GM12892 (cell line): ENCODE data around the gene CUL9. TPM values are rescaled to one million over a fixed set of nuclear protein-coding genes. Genes with fewer than 3 reads are reported as not detected.
"Not testable (repeated sequence)": the region's sequence is repeated elsewhere in the genome, so short reads cannot be mapped to it uniquely, and the experiment has no call there.

Source experiments
- DNase-seq: peaks from one replicate; pipeline ENCODE4 v3.0.0; 2011; ENCODE audit not compliant: insufficient read length
- FAIRE-seq: peaks from 2 replicates; lab custom pipeline; 2011; peaks lifted over from hg19 to GRCh38; lab: Jason Lieb, UNC
- POLR2A ChIP-seq: IDR thresholded peaks from 2 replicates; pipeline ENCODE4 v1.6.1; 2011; ENCODE audit warnings: low read depth, low read length, control low read depth
- POLR2AphosphoS5 ChIP-seq: IDR thresholded peaks from 2 replicates; pipeline ENCODE4 v1.6.1; 2011; ENCODE audit warnings: low read depth, low read length, control low read depth
- TAF1 ChIP-seq: IDR thresholded peaks from 2 replicates; pipeline ENCODE4 v1.6.1; 2011; ENCODE audit warnings: low read depth, mild to moderate bottlenecking, control low read depth, low read length, borderline replicate concordance
- polyA plus RNA-seq: library from polyadenylated mRNA; unstranded; fragments of >200 nt; gene quantifications from one replicate; pipeline ENCODE4 v1.2.1, GENCODE V29; 2012; ENCODE audit warnings: missing spikeins, inconsistent platforms; ENCODE audit not compliant: missing spikeins

The CUL9 gene
- polyA plus RNA-seq = 29.6 TPM

DNA sequence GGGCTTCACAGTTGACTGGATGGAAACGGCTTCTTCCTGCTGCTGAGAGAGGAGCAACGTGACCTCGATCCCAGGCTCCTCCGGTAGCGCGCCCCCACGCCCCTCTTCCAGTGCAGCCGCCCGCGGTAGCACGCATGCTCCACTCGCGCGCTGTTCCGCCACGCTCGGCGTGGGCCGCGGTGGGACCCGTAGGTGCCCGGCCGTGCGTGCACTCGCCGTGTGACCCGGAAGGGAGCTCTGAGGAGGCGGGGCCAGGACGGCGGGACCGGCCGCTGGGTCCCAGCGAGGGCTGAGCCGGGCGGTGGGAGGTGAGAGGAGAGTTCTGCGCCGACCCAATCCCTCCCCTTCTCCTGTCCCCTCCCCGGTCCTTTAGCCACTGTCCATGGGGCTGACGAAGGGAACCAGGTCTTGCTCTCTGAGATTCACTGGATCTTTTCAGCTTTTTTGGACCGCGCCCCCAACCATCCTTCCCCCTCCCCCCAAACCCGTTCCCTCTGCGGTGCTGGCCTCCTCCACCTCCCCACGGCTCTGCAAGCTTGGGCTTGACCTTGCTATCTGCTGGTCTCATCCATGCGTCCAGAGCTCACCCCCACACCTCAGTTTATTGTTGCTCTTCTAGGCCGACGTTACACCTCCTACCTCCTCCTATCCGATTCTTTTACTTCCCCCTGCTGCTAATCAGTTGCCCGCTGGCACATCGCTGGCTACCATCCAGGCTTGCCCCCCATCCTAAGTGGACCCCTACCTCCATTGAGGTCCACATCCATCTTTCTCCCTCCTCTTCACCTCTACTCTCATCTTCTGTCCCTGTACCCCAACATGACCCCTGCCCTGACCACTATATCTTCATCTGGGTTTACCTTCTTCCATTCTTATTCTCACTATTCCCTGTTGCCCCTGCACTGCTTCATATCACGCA, at the start of gene CUL9:
TSS of gene CUL9 (plus strand) at position 255 of the 919 bp plus-strand sequence. CDS start 2,115 bp downstream, outside the sequence.
- peak; percentile 98 for FAIRE-seq
- TF ChIP-seq POLR2A = peak; percentile 86
- peak; percentile 38; the same call in 1 of the 2 replicates for TF ChIP-seq TAF1
- TF ChIP-seq POLR2AphosphoS5 = peak; percentile 93
- peak; percentile 94 for DNase-seq

- DNase-seq (no peak), FAIRE-seq (no peak)
- TF ChIP-seq POLR2A = no peak
- no peak for TF ChIP-seq TAF1
- no peak for TF ChIP-seq POLR2AphosphoS5
Measured at GRCh38 chr6:43138267-43138666, 43.7 kb upstream of the CUL9 start.

DNA sequence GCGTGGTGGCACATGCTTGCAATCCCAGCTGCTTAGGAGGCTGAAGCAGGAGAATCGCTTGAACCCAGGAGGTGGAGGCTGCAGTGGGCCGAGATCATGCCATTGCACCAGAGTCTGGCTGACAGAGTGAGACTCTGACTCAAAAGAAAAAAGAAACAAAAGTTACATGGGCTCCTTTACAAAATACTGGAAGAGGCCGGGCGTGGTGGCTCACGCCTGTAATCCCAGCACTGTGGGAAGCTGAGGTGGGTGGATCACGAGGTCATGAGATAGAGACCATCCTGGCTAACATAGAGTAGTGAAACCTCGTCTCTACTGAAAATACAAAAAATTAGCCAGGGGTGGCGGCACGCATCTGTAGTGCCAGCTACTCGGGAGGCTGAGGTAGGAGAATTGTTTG, 42.0 kb upstream of the CUL9 start:
- FAIRE-seq, DNase-seq: not testable (repeated sequence)

DNA sequence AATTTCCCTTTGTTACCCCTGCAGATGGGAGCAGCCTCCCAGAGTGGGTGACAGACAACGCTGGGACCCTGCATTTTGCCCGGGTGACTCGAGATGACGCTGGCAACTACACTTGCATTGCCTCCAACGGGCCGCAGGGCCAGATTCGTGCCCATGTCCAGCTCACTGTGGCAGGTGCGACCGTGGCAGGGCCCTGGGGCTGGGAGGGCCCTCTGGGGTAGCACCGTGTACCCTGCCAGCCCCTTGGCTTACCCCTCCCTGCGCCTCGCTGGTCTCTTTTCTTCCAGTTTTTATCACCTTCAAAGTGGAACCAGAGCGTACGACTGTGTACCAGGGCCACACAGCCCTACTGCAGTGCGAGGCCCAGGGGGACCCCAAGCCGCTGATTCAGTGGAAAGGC, 40.4 kb upstream of the CUL9 start:
- DNase-seq (no peak), FAIRE-seq (no peak)
- TF ChIP-seq POLR2A = no peak
- no peak for TF ChIP-seq POLR2AphosphoS5
- no peak for TF ChIP-seq TAF1

DNA sequence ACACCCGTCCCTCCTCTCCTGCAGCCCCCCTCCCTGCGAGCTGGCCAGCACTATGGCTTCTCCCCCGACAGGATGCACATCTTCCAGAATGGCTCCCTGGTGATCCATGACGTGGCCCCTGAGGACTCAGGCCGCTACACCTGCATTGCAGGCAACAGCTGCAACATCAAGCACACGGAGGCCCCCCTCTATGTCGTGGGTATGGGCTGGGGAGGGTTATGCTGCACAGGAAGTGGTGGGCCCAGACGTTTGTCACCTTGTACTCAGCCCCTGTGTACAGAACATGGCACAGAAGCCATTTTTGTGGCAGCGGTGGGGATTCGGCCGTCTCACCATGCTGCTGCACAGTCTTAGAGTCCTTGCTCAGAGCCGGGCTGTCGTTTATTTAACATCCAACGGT, 39.9 kb upstream of the CUL9 start:
- DNase-seq (no peak), FAIRE-seq (no peak)
- TF ChIP-seq TAF1 (no peak), POLR2AphosphoS5 (no peak), POLR2A (no peak)

DNA sequence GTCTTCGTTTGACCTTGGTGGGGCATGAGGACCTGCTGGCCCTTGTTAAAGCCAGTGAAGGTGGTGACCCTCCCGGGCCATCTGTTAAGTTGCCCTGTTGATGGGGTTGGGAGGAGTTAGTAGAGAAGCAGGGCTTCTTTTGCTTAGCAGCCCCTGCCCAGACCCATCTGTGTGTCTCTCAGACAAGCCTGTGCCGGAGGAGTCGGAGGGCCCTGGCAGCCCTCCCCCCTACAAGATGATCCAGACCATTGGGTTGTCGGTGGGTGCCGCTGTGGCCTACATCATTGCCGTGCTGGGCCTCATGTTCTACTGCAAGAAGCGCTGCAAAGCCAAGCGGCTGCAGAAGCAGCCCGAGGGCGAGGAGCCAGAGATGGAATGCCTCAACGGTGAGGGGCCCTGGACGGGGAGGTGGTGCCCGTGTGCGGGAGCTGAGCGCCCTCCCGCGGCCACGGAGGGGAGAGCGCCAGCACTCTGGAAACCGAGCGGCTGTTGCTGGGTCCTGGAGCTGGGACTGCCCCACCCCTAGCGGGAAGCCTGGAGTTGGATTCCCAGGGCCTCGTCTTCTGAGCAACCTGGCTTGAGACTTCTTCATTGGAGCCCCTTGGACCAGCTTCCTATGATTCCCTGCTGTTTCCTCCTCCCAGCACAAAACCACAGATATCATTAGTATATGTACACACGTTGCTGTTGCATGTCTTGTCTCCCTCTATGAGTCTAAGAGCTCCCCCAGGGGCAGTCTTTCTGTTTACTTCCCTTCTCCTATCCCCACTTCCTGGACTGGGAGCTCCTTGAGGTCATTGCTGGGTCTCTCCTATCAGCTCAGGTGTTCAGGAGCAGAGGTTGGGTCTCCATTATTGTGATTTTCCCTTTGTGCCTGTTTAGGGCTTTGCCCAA, 38.5 kb upstream of the CUL9 start:
- TF ChIP-seq TAF1 (no peak), POLR2AphosphoS5 (no peak), POLR2A (no peak)
- DNase-seq = peak; percentile 94
- peak; percentile 79 for FAIRE-seq

GRCh38 chr6:43144879-43145278, 37.1 kb upstream of the CUL9 start:
- FAIRE-seq (no peak), DNase-seq (no peak)
- TF ChIP-seq TAF1 (no peak), POLR2AphosphoS5 (no peak), POLR2A (no peak)

DNA sequence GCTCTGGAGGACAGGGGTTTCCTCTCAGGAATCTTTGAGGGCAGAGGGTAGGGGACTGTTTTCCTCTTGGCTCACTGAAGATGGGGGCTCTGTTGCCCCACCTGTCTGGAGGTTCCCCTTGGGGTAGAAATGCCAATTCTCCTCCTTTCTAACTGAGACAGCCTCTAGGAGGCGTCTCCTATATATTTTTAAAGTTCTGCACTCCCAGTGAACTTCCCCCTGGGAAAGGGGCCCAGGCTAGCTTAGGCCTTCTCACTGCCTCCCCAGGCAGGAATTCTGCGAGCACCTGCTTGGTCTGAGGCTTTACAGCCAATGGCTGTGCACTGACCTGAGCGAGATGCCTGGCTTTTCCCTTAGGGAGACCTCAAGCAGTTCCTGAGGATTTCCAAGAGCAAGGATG, 35.7 kb upstream of the CUL9 start:
- no peak for DNase-seq
- TF ChIP-seq TAF1 = no peak
- no peak for TF ChIP-seq POLR2A
- no peak for TF ChIP-seq POLR2AphosphoS5
- no peak for FAIRE-seq

DNA sequence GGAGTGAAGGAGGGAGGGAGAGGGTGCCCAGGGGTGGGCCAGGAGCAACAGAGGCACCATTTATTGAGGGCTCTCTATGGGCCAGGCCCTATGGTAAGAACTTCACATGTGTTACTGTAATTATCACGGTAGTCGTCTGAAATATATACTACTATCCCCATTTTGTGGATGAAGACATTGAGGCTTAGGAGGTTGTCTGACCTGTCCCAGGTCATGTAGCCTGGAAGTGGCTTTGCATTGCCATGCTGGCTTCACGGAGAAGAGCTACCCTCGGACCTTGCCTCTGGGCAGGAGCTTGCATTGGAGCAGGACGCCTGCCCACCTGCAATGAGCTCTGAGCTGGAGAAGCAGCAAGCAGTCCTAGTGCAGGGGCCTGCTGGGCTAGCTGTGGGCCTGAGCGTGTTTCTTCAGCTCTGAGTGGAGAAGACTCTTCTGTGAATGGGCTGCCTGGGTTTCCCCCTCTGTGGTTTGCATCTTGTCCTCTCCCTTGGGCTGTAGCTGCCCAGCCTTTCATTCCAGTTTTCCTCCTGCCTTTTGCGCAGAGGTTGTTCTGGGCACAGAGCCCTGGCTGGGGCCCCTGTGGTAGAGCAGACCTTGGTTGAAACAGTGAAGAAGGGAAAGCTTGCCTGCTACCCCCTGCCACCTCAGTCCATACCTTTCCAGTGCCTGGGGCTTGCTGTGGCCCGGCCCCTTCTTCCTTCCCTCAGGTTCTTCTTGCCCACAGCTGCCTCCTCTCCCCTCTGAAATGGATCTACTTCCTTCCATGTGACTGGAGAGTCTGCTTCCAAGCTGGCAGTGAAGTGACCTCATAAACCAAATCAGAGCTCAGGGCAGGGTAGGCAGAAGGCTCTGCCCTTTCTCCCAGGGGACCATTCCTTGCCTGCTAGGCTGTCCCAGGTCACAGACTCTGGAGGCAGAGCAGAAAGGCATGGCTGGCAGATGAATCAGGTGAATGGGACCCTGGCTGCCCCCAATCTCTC, 35.0 kb upstream of the CUL9 start:
- DNase-seq (no peak), FAIRE-seq (no peak)

GRCh38 chr6:43147691-43148477, 34.1 kb upstream of the CUL9 start:
- TF ChIP-seq POLR2A (no peak), POLR2AphosphoS5 (no peak), TAF1 (no peak)
- DNase-seq = no peak
- no peak for FAIRE-seq

More for the DNA sequence above, 35.0 kb upstream of the CUL9 start:
- TF ChIP-seq POLR2A (no peak), POLR2AphosphoS5 (no peak), TAF1 (no peak)
